GM10266 (cell line): ENCODE measurements around the gene THSD7A.

Experiments used
- DNase-seq: peaks from one replicate; pipeline ENCODE4 v3.0.0; 2012; ENCODE audit errors: extremely low spot score
- CTCF ChIP-seq: IDR thresholded peaks from 2 replicates; pipeline ENCODE4 v1.5.1; 2012; ENCODE audit warnings: mild to moderate bottlenecking, low read depth; ENCODE audit not compliant: control insufficient read depth, insufficient read depth; ENCODE audit errors: missing control alignments

Gene THSD7A

GRCh38 chr7:11751315-11751714 lies 80.7 kb downstream of the THSD7A start:
- DNase-seq, result no peak
- no peak for TF ChIP-seq CTCF

- DNase-seq, result no peak
- TF ChIP-seq CTCF, result no peak
Measured at GRCh38 chr7:11750191-11750590, 81.8 kb downstream of the THSD7A start.

- DNase-seq, result no peak
- no peak for TF ChIP-seq CTCF
Measured at GRCh38 chr7:11749629-11750028, 82.4 kb downstream of the THSD7A start.

- DNase-seq, result no peak
- no peak for TF ChIP-seq CTCF
Measured at GRCh38 chr7:11748884-11749283, 83.1 kb downstream of the THSD7A start.

GRCh38 chr7:11747715-11748485 lies 84.1 kb downstream of the THSD7A start:
- no peak for TF ChIP-seq CTCF
- no peak for DNase-seq

- no peak for TF ChIP-seq CTCF
- no peak for DNase-seq
Measured at GRCh38 chr7:11746591-11746990, 85.4 kb downstream of the THSD7A start.

- no peak for TF ChIP-seq CTCF
- no peak for DNase-seq
Measured at GRCh38 chr7:11743548-11743947, 88.5 kb downstream of the THSD7A start.
